Measurements from ENCODE around the gene CCL3. TPM values are rescaled to one million over a fixed set of nuclear protein-coding genes. Genes with fewer than 3 reads are reported as not detected.
A peak's percentile ranks its signal among the peaks of the same experiment; 100 is the strongest.

CCL3 gene
- total RNA-seq, 2 experiments from 2014 or later: 3.7 to 4.1 TPM

- peaks cover 33% of the 10 kb centered on the region for H3K27me3 Mint-ChIP-seq
- ChIA-PET POLR2A (no interaction called here), CTCF (interaction anchor here (0.6 to 3.3 kb wide), 19 partner anchors 9 to 263 kb away, joined by 3 to 24 read pairs (median 3); partner anchors contain the start of genes CCL16, CCL3 and TAF15)
- no peak overlapping the region for H3K27ac Mint-ChIP-seq
- no peak overlapping the region for H3K4me3 Mint-ChIP-seq
- H3K36me3 Mint-ChIP-seq (ENCODE audit: low read depth): no peaks in the 10 kb centered on the region
- no peaks in the 10 kb centered on the region for H3K9me3 Mint-ChIP-seq
- H3K4me1 Mint-ChIP-seq: peaks cover 5% of the 10 kb centered on the region
- peak; percentile 68 for DNase-seq
Observed at GRCh38 chr17:36072431-36073121, 17.4 kb downstream of the CCL3 start.

DNA sequence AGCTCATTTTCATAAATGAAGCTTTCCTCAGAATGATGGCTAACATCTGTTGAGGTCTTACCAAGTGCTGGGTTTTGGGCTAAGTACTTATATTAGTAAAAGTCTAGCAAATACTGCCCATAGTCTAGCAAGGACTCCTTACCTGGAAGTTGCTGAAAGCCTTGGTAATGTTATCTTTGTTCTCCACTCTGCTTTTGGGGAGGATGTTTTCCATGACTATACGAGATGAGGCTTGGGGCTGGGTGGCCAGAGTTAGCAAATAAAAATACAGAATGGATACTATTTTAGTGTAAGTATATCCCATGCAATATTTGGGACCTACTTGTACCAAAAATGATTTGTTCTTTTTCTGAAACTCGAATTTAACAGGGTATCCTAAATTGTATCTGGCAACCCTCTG, 18.2 kb downstream of the CCL3 start:
- ChIA-PET POLR2A (no interaction called here), CTCF (interaction anchor here (1.0 to 3.3 kb wide), 7 partner anchors 10 to 263 kb away, joined by 3 to 24 read pairs (median 3); partner anchors contain the start of genes CCL16 and TAF15)
- Mint-ChIP-seq H3K27ac (no peak overlapping the region), H3K4me1 (peaks cover 5% of the 10 kb centered on the region), H3K9me3 (no peaks in the 10 kb centered on the region), H3K36me3 (ENCODE audit: low read depth) (no peaks in the 10 kb centered on the region), H3K27me3 (peaks cover 28% of the 10 kb centered on the region), H3K4me3 (no peak overlapping the region)
- DNase-seq: no peak

DNA sequence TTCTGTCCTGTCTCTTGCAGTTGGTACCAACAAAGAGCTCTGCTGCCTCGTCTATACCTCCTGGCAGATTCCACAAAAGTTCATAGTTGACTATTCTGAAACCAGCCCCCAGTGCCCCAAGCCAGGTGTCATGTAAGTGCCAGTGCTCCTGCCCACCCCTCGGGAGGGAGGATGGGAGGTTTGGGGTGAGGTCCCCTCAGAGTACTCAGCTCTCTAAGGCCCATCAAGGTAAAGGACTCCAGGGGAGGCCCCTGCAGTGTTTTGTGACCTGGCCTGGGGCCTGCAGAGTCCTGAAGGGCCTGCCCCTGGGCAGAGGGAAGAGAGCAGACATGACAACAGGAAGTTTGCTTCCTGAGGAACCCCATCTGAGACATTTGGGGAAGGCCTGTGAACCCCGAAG, 19.5 kb downstream of the CCL3 start:
- Mint-ChIP-seq H3K27ac (no peak overlapping the region), H3K27me3 (peaks cover 26% of the 10 kb centered on the region), H3K4me1 (peaks cover 5% of the 10 kb centered on the region), H3K36me3 (ENCODE audit: low read depth) (no peaks in the 10 kb centered on the region), H3K9me3 (no peaks in the 10 kb centered on the region), H3K4me3 (no peak overlapping the region)
- ChIA-PET POLR2A (no interaction called here), CTCF (no interaction called here)
- DNase-seq: no peak

GRCh38 chr17:36069136-36069535, 20.8 kb downstream of the CCL3 start:
- Mint-ChIP-seq H3K36me3 (ENCODE audit: low read depth) (no peaks in the 10 kb centered on the region), H3K4me1 (peaks cover 5% of the 10 kb centered on the region), H3K4me3 (no peak overlapping the region), H3K27ac (no peak overlapping the region), H3K9me3 (no peaks in the 10 kb centered on the region), H3K27me3 (peaks cover 31% of the 10 kb centered on the region)
- ChIA-PET POLR2A (no interaction called here), CTCF (interaction anchor here (1.1 kb wide), 1 partner anchor 15 kb away, joined by 3 read pairs; no protein-coding TSS in a partner anchor)
- DNase-seq: no peak

DNA sequence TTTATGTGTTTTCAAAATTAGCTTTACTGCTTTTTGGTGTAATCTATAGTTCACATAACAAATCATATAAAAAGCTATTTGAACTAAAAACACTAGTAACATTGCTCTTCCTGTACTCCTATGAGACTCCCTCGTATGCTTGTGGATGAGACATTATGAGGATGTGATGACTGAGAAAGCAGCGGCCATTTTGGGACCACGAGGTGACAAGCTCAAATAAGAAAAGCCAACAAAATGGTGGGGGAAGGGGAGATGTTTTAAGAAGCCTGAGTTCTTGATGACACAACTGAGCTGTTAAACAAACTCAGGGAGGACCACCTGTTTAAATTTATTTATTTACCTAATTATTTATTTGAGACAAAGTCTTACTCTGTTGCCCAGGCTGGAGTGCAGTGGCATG, 21.4 kb downstream of the CCL3 start:
- Mint-ChIP-seq H3K27me3 (peaks cover 33% of the 10 kb centered on the region), H3K4me1 (peaks cover 5% of the 10 kb centered on the region), H3K4me3 (no peak overlapping the region), H3K27ac (no peak overlapping the region), H3K36me3 (ENCODE audit: low read depth) (no peaks in the 10 kb centered on the region), H3K9me3 (no peaks in the 10 kb centered on the region)
- POLR2A ChIA-PET: no interaction called here
- CTCF ChIA-PET: interaction anchor here (0.6 to 1.1 kb wide), 3 partner anchors 14 to 756 kb away, joined by 3 to 4 read pairs (median 4); no protein-coding TSS in a partner anchor
- DNase-seq: no peak

GRCh38 chr17:36066365-36066985, 23.5 kb downstream of the CCL3 start:
- no peak overlapping the region for H3K4me3 Mint-ChIP-seq

GRCh38 chr17:36063786-36064541, 26.0 kb downstream of the CCL3 start, which contains the start of gene CCL18:
CCL18 (plus strand) TSS chr17:36064272; CDS start chr17:36064343, 71 bp downstream.
- ChIA-PET CTCF (interaction anchor here (0.5 kb wide), 1 partner anchor 144 kb away, joined by 3 read pairs; no protein-coding TSS in a partner anchor), POLR2A (no interaction called here)
- Mint-ChIP-seq H3K27me3 (peaks cover 29% of the 10 kb centered on the region), H3K4me1 (no peaks in the 10 kb centered on the region), H3K4me3 (no peak within 1 kb of the TSS), H3K27ac (no peak within 1 kb of the TSS), H3K36me3 (ENCODE audit: low read depth) (no peaks in the 10 kb centered on the region), H3K9me3 (no peaks in the 10 kb centered on the region)
- DNase-seq: no peak

More at GRCh38 chr17:36066365-36066985, 23.5 kb downstream of the CCL3 start:
- Mint-ChIP-seq H3K9me3 (no peaks in the 10 kb centered on the region), H3K27me3 (peaks cover 22% of the 10 kb centered on the region), H3K4me1 (no peaks in the 10 kb centered on the region), H3K36me3 (ENCODE audit: low read depth) (no peaks in the 10 kb centered on the region), H3K27ac (no peak overlapping the region)
- CTCF ChIA-PET: interaction anchor here (1.1 to 1.7 kb wide), 5 partner anchors 11 to 97 kb away, joined by 3 to 5 read pairs (median 4); partner anchors contain the start of gene CCL3
- no peak for DNase-seq
- POLR2A ChIA-PET: no interaction called here

DNA sequence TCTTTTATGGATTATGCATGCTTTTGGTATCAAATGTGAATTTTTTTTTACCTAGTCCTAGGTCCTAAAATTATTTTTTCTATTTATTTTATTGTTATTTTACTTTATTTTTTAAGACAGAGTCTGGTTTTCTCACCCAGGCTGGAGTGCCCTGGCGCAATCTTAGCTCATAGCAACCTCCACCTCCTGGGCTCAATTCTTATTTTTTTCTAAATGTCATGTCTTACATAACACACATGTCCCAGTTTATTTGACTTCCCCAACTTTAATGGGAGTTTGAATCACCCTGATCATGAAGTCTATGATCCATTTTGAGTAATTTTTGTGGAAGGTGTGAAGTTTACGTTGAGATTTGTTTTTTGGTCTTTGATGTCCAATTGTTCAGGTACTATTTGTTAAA, 29.1 kb downstream of the CCL3 start:
- POLR2A ChIA-PET: no interaction called here
- Mint-ChIP-seq H3K9me3 (no peaks in the 10 kb centered on the region), H3K27ac (no peak overlapping the region), H3K36me3 (ENCODE audit: low read depth) (no peaks in the 10 kb centered on the region), H3K4me1 (no peaks in the 10 kb centered on the region), H3K27me3 (peaks cover 30% of the 10 kb centered on the region), H3K4me3 (no peak overlapping the region)
- DNase-seq: no peak
- CTCF ChIA-PET: no interaction called here

DNA sequence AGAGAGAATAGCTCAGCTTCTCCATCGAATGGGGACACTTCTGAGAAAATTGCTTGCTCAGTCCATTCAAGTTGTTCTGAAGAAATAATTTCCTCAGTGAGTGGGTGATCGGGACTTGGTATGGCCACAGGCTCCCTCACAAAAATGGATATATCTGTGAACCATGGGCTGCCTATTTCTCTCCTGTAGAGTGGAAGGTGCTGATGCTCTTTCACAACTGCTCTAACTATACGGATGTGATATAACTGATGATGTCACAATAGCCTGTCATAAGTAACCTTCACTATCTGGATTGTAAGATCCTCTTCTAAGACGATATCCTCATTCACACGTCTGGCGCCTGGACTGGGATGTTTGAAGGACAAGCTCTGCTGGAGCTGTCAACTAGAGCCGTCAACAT, 30.5 kb downstream of the CCL3 start:
- Mint-ChIP-seq H3K36me3 (ENCODE audit: low read depth) (no peaks in the 10 kb centered on the region), H3K27me3 (peaks cover 23% of the 10 kb centered on the region), H3K4me1 (no peaks in the 10 kb centered on the region), H3K4me3 (no peak overlapping the region), H3K9me3 (no peaks in the 10 kb centered on the region), H3K27ac (no peak overlapping the region)
- ChIA-PET POLR2A (no interaction called here), CTCF (no interaction called here)
- DNase-seq: no peak

- no peak overlapping the region for H3K4me3 Mint-ChIP-seq
- CTCF ChIA-PET: no interaction called here
- no peaks in the 10 kb centered on the region for H3K9me3 Mint-ChIP-seq
- no peaks in the 10 kb centered on the region for H3K36me3 Mint-ChIP-seq (ENCODE audit: low read depth)
- peaks cover 30% of the 10 kb centered on the region for H3K27me3 Mint-ChIP-seq
- no peaks in the 10 kb centered on the region for H3K4me1 Mint-ChIP-seq
- no peak overlapping the region for H3K27ac Mint-ChIP-seq
- POLR2A ChIA-PET: no interaction called here
- DNase-seq: no peak
Observed at GRCh38 chr17:36057911-36058310, 32.0 kb downstream of the CCL3 start.

- Mint-ChIP-seq H3K27me3 (peaks cover 41% of the 10 kb centered on the region), H3K36me3 (ENCODE audit: low read depth) (no peaks in the 10 kb centered on the region), H3K27ac (no peak overlapping the region), H3K4me1 (no peaks in the 10 kb centered on the region), H3K9me3 (no peaks in the 10 kb centered on the region), H3K4me3 (no peak overlapping the region)
- ChIA-PET CTCF (interaction anchor here (1.2 kb wide), 1 partner anchor 16 kb away, joined by 5 read pairs; no protein-coding TSS in a partner anchor), POLR2A (no interaction called here)
- DNase-seq: no peak
Observed at GRCh38 chr17:36055921-36056520, 33.9 kb downstream of the CCL3 start.

DNA sequence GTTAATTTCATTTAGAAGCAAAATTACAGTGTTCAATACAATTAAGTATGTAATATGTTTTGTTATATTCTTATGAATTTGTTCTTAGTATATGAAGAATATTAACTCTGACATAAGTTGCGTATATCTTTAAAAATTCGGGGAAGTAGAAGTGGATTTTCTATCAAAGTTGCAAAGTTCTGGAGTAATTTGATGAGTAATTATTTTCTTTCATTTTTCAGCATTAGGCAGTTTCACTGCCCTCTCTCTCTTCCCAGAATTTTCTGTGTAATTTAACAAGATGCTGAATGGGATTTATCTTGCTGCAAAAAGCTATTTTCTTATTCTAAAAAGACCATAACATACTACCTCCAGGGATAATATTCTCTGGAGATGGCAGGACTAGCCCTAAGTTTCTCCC, 34.8 kb downstream of the CCL3 start:
- H3K4me3 Mint-ChIP-seq: no peak overlapping the region
- H3K27ac Mint-ChIP-seq: no peak overlapping the region
- peaks cover 2% of the 10 kb centered on the region for H3K9me3 Mint-ChIP-seq
- CTCF ChIA-PET: interaction anchor here (1.0 to 1.3 kb wide), 2 partner anchors 10 to 13 kb away, joined by 3 read pairs; no protein-coding TSS in a partner anchor
- POLR2A ChIA-PET: no interaction called here
- H3K27me3 Mint-ChIP-seq: peaks cover 40% of the 10 kb centered on the region
- H3K36me3 Mint-ChIP-seq (ENCODE audit: low read depth): no peaks in the 10 kb centered on the region
- H3K4me1 Mint-ChIP-seq: no peaks in the 10 kb centered on the region
- DNase-seq: no peak
